GM19238 (cell line): ENCODE results near the gene RORB.

ENCODE experiments used
- DNase-seq: peaks from one replicate; pipeline ENCODE4 v3.0.0; 2011; ENCODE audit warnings: low spot score; ENCODE audit not compliant: insufficient read length

Gene RORB

DNA sequence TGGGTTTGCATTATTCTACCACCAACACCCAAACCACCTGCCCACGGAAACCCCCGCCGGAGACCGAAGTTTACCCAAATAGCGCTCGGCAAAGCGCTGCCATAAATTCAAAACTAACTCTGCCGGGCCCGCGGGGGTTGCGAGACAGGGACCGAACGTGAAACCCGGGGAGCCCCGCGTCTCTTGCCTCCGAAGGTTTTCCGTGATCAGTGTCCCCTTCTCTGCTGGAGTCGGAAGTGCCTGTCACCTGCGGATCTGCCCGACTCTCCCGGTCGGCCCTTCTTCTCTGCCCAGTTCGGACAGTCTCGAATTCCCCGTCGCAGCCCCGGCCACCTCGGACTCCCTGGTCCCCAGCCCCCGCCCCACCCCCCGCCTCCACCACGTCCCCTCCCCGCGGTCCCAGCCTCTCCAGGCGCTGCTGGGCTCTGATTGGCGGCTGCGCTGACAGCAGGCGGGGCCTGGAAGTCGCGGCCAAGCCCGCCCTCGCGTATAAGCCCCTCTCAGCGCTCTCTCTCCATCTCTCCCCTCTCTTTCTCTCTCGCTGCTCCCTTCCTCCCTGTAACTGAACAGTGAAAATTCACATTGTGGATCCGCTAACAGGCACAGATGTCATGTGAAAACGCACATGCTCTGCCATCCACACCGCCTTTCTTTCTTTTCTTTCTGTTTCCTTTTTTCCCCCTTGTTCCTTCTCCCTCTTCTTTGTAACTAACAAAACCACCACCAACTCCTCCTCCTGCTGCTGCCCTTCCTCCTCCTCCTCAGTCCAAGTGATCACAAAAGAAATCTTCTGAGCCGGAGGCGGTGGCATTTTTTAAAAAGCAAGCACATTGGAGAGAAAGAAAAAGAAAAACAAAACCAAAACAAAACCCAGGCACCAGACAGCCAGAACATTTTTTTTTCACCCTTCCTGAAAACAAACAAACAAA lies at the start of gene RORB:
Gene RORB (plus strand): TSS at position 517 of the 929 bp plus-strand sequence. CDS start 642 bp downstream, outside the sequence.
- peak; percentile 56 for DNase-seq

DNA sequence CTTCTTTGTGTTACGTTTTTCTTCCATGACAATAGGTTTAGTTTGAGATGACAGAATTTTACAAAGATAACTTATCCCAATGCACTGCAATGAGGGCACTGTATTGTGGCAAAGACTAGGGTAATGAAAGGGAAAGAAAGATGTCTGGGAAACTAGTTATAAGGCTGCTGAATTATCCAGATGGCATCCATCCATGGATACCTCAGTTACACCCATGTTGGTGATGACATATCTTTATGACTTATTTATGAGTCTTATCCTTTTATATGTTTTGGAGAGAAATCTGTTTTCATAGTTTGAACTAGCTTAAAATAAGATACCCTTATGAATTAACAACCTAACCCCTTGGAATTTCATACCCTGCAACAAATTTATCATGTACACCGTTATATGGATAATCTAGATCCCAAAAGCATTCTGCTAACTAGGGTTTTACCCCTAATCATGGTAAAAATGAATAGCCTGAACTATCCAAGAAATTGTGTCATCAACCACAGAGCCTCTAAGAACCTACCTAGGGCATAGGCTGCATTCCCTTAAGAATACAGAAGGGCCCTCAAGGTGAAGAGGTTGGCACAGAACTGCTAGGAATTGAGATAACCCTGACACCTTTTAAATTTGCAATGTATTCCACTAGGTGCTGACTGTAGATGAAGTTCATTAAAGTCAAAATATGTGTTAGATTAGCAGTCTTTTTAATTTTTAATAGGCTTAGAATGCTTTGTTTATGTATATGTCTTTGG lies 49.5 kb upstream of the RORB start:
- DNase-seq: no peak

DNA sequence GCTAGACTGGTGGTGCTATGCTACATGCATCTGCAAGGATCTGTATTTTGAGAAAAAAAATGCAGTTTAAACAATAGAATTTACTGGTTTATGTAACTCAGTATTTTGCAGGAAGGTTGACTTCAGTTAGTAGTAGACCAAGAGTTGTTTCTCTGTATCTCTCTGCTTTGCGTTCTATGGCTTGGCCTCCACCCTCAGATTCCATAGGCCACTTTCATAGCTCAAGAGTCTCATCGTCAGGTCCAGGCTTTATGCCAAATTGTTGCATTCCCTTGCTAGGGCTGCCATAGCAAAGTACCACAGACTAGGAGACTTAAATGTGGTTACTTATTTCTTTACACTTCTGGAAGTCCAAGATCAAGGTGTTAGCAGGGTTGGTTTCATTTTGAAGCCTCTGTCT lies 48.1 kb upstream of the RORB start:
- no peak for DNase-seq

DNA sequence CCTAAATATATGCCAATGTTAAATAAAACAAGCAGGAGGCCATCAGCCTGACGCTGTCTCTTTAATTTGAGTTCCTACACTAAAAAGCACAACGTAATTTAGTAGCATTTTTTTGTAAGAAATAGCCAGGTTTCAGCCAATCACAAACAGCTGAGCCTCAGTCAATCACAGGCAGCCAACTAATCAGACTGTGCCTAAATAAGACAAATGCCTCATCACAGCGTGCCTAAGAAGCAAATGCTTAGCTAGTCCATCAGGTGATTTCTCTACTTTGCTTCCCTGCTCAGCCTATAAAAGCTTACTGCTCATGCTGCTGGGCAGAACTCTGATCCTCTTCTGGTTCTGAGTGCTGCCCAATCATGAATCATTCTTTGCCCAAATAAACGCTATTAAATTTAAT lies 38.3 kb upstream of the RORB start:
- DNase-seq: no peak

GRCh38 chr9:74463825-74464224 lies 33.3 kb upstream of the RORB start:
- no peak for DNase-seq

DNA sequence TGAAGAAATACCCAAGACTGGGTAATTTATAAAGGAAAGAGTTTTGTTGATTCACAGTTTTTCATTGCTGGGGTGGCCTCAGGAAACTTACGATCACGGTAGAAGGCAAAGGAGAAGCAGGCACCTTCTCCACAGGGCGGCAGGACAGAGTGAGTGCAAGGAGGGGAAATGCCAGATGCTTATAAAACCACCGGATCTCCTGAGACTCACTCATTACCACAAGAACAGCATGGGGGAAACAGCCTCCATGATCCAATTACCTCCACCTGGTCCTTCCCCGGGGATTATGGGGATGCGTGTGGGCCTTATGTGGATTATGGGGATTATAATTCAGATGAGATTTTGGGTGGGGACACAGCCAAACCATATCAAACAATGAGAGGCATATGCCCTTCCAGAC lies 18.5 kb upstream of the RORB start:
- no peak for DNase-seq

- no peak for DNase-seq
Observed at GRCh38 chr9:74479711-74480110, 17.4 kb upstream of the RORB start.

DNA sequence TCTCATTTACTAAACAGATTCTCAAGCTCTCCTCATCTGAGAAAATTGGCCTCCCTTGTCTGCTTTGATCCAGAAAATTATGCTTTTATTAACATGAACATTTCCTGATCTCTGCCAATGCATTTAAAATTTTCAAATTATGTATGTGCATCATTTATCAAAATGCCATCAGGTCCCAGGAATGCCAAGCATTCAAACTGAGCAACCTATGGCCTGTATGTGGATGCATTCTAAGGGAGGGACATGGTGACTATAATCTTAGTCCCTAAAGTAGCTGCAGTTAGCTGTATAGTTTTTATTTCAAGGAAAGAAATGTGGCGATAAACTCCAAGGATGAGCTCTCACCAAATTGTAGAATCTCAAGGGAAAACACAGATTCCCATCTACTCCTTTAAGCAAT lies 9.7 kb upstream of the RORB start:
- DNase-seq: no peak

DNA sequence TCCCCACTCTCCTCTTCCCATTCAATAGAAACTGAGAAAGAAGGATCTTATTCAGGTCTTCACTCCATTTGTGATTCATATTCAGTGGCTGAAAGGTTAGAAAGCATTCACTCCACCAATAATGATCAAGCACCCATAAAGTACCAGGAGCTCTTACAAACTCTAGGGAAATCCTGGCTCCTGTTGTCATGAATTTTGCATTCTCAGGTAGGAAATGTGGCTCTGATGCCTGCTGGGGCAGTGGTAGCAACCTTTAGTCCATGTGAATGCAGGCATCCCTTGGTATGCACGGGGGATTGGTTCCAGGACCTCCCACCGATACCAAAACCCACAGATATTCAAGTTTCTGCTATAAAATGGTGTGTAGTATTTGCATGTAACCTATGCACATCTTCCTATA lies 3.6 kb upstream of the RORB start:
- no peak for DNase-seq

DNA sequence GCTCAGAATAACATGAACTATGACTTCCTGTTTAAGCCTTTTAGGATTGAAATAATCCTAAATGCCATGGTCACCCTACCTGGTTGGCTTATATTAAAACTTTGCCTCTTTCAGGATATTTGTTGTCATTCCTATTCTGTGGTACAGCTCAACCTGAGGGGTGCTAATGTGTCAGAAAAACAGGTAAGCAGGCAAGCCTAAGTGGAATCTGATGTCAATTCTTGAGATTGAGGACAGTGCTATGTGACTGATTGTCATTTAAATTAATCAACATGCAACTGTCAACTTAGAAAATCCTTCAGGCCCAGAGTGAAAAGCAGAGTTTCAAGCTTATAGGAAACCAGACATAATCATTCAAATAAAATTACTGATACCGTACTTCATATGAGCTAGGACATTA lies 2.6 kb upstream of the RORB start:
- no peak for DNase-seq

GRCh38 chr9:74496406-74496805 lies 729 bp upstream of the RORB start:
- no peak for DNase-seq

DNA sequence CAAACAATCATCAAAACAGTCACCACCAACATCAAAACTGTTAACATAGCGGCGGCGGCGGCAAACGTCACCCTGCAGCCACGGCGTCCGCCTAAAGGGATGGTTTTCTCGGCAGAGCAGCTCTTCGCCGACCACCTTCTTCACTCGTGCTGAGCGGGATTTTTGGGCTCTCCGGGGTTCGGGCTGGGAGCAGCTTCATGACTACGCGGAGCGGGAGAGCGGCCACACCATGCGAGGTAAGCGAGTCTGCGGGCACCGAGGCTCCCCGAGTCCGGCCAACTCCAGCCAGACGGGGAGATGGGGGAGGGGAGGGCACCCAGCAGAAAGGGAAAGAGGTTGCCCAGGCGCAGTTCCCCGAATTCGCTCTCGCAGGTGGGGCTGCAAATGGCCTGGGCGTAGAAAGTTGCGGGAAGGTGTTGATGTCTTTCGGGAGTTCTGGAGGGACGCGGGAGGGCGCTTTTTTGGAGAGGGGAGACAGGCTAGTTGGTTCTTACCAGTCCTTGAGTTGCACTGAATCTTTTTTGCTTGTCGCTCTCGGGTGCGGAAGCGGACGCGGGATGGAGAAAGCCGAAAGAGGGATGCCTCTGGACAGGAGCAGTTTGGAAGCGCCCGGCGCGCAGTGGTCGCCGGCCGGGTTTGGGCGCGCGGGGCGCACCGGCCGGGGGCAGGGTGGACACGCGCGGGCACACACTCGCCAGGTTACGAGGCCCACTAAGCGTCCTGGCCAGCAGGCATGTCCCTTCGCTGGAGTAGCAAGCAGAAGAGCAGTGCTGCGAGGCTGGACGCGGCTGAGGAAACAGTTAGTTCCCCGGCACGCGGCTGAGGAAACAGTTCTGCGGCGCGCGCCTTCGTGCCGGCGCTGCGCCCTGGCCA lies 849 bp downstream of the RORB start:
- no peak for DNase-seq

DNA sequence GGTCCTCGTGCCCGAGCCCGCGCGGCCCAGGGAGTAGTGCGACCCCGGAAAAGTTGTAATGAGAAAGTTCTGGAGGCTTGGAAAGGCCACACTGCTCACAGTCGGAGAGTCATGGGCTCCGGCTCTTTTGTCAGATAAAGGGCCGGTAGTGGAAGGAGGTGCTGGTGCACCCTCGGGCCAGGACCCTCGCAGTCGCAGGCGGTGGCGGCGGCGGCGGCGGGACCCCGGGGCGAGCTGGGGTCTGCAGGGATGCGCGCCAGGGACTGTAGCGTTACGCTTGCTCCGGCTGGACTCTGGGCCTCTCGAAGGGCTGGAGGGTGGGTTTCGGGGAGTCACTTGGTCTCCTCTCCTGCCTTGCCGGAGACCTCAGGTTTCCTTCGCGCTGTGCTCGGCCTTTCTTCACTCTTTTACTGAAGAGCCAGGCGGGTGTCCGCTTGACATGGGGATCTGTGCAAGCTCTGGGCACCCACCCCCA lies 1.5 kb downstream of the RORB start:
- no peak for DNase-seq

DNA sequence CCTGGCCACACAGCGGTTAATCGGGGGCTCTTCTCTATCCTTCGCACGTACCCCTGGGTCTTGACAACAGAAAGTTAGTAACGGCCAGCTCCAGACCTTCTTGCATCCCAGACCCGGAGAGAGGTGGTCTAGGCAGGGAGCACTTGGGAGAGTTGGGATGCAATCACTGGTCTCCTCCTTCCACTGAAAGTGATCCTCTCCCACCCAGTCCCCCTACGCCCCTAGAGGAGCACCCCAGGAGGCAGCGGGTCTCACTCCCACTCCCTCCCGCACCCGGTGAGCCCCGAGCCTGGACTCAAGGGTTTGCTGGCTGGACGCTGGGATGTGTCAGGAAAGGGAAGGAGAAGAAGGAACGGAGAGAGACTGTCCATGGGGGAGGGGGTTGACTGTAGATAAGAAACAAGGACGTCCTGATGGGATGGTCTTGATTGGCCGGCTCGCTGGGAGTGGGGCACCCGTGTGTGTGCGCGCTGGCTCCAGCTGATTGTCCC lies 2.0 kb downstream of the RORB start:
- no peak for DNase-seq

DNA sequence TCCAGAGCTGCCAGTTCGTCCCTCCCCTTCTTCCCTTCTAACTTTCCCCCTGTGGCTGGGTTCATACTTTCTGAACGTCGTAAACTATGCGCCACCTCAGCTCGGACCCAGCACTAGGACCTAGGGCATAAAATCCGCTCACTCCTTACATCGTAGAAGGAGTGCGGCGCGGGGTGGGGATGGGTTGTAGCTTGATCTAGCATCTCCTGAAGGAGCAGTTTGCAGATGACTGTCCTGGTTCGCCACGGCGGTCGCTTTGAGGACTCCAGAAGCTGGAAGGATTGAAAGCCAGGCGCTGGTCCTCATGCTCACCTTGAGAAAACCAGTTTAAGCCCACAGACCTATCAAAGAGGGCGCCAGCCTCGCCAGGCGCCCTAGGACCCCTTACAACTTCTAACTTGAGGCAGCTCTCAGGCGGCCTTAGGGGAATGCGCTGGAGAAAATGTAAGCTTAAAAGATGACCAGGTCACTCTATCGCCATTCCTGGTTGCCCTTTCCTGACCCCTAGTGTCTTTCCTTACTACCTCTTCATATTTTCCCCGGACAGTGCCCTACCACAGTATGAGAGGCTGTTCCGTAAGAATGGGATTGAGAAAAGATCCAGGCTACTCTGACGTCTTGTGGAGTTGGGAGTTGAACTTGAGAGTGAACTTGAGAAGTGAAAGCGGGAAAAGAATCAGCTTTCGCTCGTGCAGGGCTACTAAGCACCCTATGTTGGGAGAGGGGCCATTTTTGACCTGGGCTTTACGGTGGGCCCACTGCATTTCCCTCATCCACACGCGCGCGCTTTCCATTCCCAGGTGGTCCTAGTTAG lies 2.8 kb downstream of the RORB start:
- DNase-seq: no peak

DNA sequence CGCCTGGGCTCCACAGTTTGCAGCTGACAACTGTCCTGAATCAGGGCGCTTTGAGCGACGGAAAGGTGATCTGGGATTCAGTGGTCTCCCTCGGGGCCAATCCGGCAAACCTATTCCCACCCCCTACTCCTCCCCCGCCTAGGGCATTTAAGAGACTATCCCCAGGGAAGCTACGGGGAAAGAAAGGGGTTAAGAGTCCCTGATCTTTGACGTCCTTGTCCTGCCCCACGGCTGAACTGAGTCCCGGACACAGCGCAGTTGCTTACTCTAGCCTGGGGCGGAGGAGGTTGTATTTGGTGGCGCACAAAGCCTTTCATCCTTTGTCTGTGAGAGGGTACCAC lies 3.4 kb downstream of the RORB start:
- DNase-seq: no peak

DNA sequence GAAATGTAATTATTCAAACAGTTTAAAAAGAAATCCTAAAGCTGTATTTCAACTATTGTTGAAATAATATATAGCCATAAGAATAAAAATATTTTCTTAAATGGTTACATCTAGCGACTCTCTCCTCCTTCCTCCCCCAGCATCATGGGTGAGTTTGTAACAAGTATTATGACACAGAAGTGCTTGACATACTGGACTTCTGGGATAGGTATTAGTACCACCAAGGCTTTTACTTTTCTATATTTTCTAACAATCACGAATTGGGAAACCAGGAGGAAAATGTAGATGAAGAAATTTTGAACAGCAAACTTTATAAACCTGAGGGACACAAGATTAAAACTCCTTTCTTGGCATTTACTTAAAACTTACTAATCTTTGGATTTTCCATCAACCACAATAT lies 4.4 kb downstream of the RORB start:
- no peak for DNase-seq

DNA sequence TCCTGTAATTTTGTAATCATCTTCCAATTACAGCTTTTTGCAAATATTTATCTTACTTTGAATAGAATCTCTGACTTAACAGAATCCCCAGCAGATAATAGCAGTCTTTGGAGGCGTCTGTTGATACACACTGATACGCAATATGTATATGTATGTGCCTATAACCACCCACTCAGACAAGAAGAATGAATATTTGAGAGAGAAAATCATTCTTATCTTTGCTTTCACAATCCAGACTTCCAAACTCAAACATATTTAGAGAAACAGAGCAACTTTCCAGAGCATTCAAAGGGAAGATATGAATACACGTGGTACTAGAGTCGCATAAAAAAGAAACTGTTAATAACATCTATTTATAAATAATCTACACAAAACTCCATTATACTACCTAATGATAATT lies 6.1 kb downstream of the RORB start:
- no peak for DNase-seq

DNA sequence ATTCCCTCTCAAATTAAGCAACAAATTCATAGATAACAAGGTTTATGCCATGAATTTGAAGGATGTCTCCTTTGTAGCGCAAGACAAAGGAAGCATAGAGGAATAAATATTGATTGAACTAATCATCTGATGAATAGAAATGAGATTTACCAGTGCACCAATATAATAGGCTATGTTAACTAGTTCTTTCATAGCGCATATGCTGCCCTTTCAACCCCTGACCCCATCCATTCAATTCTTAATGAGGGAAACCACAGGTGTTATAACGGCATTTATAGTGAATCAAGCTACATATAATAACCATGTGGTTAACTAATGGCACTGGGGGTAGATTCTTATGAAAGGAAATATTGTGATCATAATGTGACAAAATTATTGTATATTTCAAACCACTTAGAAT lies 6.5 kb downstream of the RORB start:
- no peak for DNase-seq

GRCh38 chr9:74511333-74511732 lies 14.2 kb downstream of the RORB start:
- DNase-seq: no peak

DNA sequence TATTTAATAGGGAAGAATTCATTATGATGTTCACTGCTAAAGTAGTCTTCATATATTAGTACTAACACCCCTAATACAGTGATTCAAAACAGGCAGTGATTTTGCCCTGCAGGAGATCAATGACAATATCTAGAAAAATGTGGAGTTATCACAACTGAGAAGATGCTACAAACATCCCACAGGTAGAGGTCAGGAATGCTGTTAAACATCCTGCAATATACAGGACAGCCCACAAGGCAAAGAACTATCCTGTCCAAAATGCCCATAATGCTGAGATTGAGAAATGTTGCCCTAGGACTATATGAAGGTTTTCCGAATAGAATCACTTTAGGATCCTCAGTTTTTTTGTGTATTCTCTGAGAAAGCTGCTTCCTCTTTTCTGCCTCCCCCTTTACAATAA lies 15.3 kb downstream of the RORB start:
- DNase-seq: no peak
